NCI-H2196 treated with DMSO at 0.1 percent for 48 hours (cell line): ENCODE data around the gene CACNG4.

Experiments
- DNase-seq: peaks from one replicate; lab custom pipeline; 2025; ENCODE audit not compliant: unreplicated experiment; lab: John Stamatoyannopoulos, UW

CACNG4 gene

GRCh38 chr17:66983414-66984021 lies 19.0 kb downstream of the CACNG4 start:
- DNase-seq: no peak

GRCh38 chr17:66984730-66985129 lies 20.2 kb downstream of the CACNG4 start:
- DNase-seq: no peak

- no peak for DNase-seq
Measured at GRCh38 chr17:66985338-66986237, 21.1 kb downstream of the CACNG4 start.

GRCh38 chr17:66986659-66987058 lies 22.2 kb downstream of the CACNG4 start:
- no peak for DNase-seq

- no peak for DNase-seq
Measured at GRCh38 chr17:66987059-66987616, 22.6 kb downstream of the CACNG4 start.

- DNase-seq: no peak
Measured at GRCh38 chr17:66988069-66988798, 23.7 kb downstream of the CACNG4 start.

GRCh38 chr17:66989076-66989475 lies 24.6 kb downstream of the CACNG4 start:
- no peak for DNase-seq

- no peak for DNase-seq
Measured at GRCh38 chr17:66989579-66989978, 25.1 kb downstream of the CACNG4 start.

GRCh38 chr17:66990047-66990446 lies 25.5 kb downstream of the CACNG4 start:
- no peak for DNase-seq

- no peak for DNase-seq
Measured at GRCh38 chr17:66992911-66993442, 28.5 kb downstream of the CACNG4 start.

GRCh38 chr17:66994361-66994760 lies 29.9 kb downstream of the CACNG4 start:
- DNase-seq: no peak

GRCh38 chr17:66994930-66995535 lies 30.5 kb downstream of the CACNG4 start:
- DNase-seq: no peak

GRCh38 chr17:66995944-66996343 lies 31.4 kb downstream of the CACNG4 start:
- no peak for DNase-seq

- no peak for DNase-seq
Measured at GRCh38 chr17:66996926-66997325, 32.4 kb downstream of the CACNG4 start.

- DNase-seq: no peak
Measured at GRCh38 chr17:67003231-67003630, 38.7 kb downstream of the CACNG4 start.

GRCh38 chr17:67004181-67004580 lies 39.7 kb downstream of the CACNG4 start:
- DNase-seq: no peak

GRCh38 chr17:67007266-67007665 lies 42.8 kb downstream of the CACNG4 start:
- no peak for DNase-seq

GRCh38 chr17:67008101-67008500 lies 43.6 kb downstream of the CACNG4 start:
- DNase-seq: no peak

- no peak for DNase-seq
Measured at GRCh38 chr17:67011527-67012175, 47.1 kb downstream of the CACNG4 start.

GRCh38 chr17:67013891-67014290 lies 49.4 kb downstream of the CACNG4 start:
- DNase-seq: no peak
